PC-9 (cell line): ENCODE measurements around the gene LAGE3. TPM values are rescaled to one million over a fixed set of nuclear protein-coding genes. Genes with fewer than 3 reads are reported as not detected.
A peak's percentile ranks its signal among the peaks of the same experiment; 100 is the strongest.

Experiments used
- BruUV-seq: library from RNA; stranded (reverse); fragments of 400-500 nt; replicated peaks from 2 replicates; lab custom pipeline; 2021; lab: Mats Ljungman, UMichigan
- CTCF ChIA-PET: fragments of 300-600 bp; sonication (Branson Sonifier 250); formaldehyde crosslinking; loops from one replicate; lab custom pipeline; 2022; ENCODE audit warnings: antibody characterized with exemption; lab: Charles Lee
- POLR2A ChIA-PET: fragments of 300-600 bp; sonication (Branson Sonifier 250); formaldehyde crosslinking; loops from one replicate; lab custom pipeline; 2022; ENCODE audit warnings: antibody characterized with exemption; ENCODE audit not compliant: unreplicated experiment; lab: Charles Lee
- DNase-seq, 2 experiments: peaks; one replicate each; pipeline versions ENCODE4 v3.0.0 to v3.0.0-alpha.2; 2015 to 2022; ENCODE audit warnings: mixed read lengths in 1 of 2
- H2AFZ ChIP-seq: fragments of 200-600 bp; sonication (generic); 2 replicates; pipeline ENCODE4 v1.8.1; 2017; ENCODE audit warnings: antibody characterized with exemption
- H3F3A ChIP-seq: fragments of 200-600 bp; sonication (generic); 2 replicates; pipeline ENCODE4 v1.8.1; 2017; ENCODE audit warnings: antibody characterized with exemption, mild to moderate bottlenecking, low read depth; ENCODE audit not compliant: insufficient read depth
- H3K27ac ChIP-seq: fragments of 200-600 bp; sonication (generic); 2 replicates; pipeline ENCODE4 v1.6.1; 2016; ENCODE audit warnings: mixed run types
- H3K27me3 ChIP-seq: fragments of 200-600 bp; sonication (generic); 2 replicates; pipeline ENCODE4 v1.6.1; 2016; ENCODE audit warnings: low read depth, mixed run types; ENCODE audit not compliant: insufficient read depth
- H3K36me3 ChIP-seq: fragments of 200-600 bp; sonication (generic); 2 replicates; pipeline ENCODE4 v1.6.1; 2016; ENCODE audit warnings: low read depth, mixed run types
- H3K4me1 ChIP-seq: fragments of 200-600 bp; sonication (generic); replicated peaks from 2 replicates; pipeline ENCODE4 v1.6.1; 2016; ENCODE audit warnings: mixed run types; ENCODE audit not compliant: insufficient read depth
- H3K4me2 ChIP-seq: fragments of 200-600 bp; sonication (generic); 2 replicates; pipeline ENCODE4 v1.6.1; 2017; ENCODE audit warnings: mixed run types
- H3K4me3 ChIP-seq: fragments of 200-600 bp; sonication (generic); 2 replicates; pipeline ENCODE4 v1.6.1; 2016; ENCODE audit warnings: mixed run types
- H3K79me2 ChIP-seq: fragments of 200-600 bp; sonication (generic); 2 replicates; pipeline ENCODE4 v1.6.1; 2017; ENCODE audit warnings: low read depth, mixed run types
- H3K9me2 ChIP-seq: fragments of 200-600 bp; sonication (generic); 2 replicates; pipeline ENCODE4 v1.8.1; 2017; ENCODE audit warnings: mild to moderate bottlenecking; ENCODE audit not compliant: insufficient read depth
- H3K9me3 ChIP-seq: fragments of 200-600 bp; sonication (generic); 2 replicates; pipeline ENCODE4 v1.8.1; 2016; ENCODE audit warnings: low read depth; ENCODE audit not compliant: insufficient read depth
- H4K20me1 ChIP-seq: fragments of 200-600 bp; sonication (generic); 2 replicates; pipeline ENCODE4 v1.8.1; 2017; ENCODE audit not compliant: insufficient read depth
- EZH2 ChIP-seq: fragments of 200-600 bp; sonication (generic); IDR thresholded peaks from 2 replicates; pipeline ENCODE4 v1.8.0; 2017; ENCODE audit warnings: antibody characterized with exemption, low read depth
- intact Hi-C: fragments of 100-400 bp; cut with micrococcal nuclease; formaldehyde crosslinking; loops from one replicate; pipeline ENCODE4 v1.10.0; 2022; ENCODE audit not compliant: unreplicated experiment
- total RNA-seq: library from RNA; stranded (reverse); gene quantifications from 2 replicates; pipeline ENCODE4 v1.2.3, GENCODE V29; 2021
- TF ChIP-seq, protein P1 (sequence below): fragments of 200-600 bp; sonication (generic); conservative IDR thresholded peaks from 2 replicates; pipeline ENCODE4 v1.6.1; 2017; ENCODE audit warnings: mixed run types, antibody characterized with exemption, mild to moderate bottlenecking, moderate library complexity

LAGE3 gene
- total RNA-seq, 1 experiment from 2014 or later = 63.9 TPM

DNA sequence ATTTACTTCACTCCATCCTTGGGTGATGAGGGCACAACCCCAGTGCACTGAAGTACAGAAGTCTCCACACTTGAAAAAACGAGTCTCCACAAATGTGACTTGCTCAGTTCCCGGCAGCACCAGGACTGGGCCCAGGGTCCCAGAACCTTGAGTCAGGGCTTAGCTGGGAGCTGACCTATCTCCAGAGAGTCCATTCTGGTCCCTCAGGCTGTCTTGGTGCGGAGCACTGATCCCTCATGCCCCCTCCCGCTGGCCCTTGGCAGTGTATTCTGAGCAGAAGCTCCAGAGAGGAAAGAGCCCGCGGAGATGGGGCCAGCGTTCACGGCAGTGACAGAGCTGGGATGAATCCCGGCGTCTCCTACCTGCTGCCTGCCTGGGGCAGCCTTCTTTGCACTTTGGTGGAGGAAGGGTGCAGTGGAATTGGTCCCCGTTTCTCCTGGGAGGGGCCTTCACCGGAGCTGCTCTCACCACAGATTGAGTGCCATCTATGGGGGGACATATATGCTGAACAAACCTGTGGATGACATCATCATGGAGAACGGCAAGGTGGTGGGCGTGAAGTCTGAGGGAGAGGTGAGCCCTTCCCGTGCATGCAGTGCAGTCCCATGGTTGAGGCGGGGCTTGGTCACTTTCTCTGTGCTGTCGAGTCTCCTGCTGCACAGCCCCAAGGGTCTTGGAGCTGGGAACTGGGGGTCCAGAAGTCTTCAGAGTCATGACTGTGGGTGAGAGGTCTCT, 38.3 kb downstream of the LAGE3 start:
- peaks cover 7% of the 10 kb centered on the region; the same call in 1 of the 2 replicates for H3K4me1 ChIP-seq
- H3K36me3 ChIP-seq = no peaks in the 10 kb centered on the region
- no peaks in the 10 kb centered on the region for H3K27me3 ChIP-seq
- no peak overlapping the region for H3K27ac ChIP-seq
- H4K20me1 ChIP-seq = no peaks in the 10 kb centered on the region
- peaks cover 25% of the 10 kb centered on the region for H3K79me2 ChIP-seq
- BruUV-seq = no TSS peak
- ChIA-PET CTCF (no interaction called here), POLR2A (interaction anchor here (0.6 to 0.7 kb wide), 2 partner anchors 66 to 622 kb away, joined by 4 read pairs; partner anchors contain the start of gene FLNA)
- H2AFZ ChIP-seq = no peak overlapping the region
- intact Hi-C loops = loop anchor here (5.0 kb wide), 1 partner anchor 43 kb away; the partner anchor contains the start of gene RPL10
- H3K4me3 ChIP-seq = no peak overlapping the region
- DNase-seq = no peak
- no peak overlapping the region for H3K4me2 ChIP-seq
- TF ChIP-seq, protein P1, sequence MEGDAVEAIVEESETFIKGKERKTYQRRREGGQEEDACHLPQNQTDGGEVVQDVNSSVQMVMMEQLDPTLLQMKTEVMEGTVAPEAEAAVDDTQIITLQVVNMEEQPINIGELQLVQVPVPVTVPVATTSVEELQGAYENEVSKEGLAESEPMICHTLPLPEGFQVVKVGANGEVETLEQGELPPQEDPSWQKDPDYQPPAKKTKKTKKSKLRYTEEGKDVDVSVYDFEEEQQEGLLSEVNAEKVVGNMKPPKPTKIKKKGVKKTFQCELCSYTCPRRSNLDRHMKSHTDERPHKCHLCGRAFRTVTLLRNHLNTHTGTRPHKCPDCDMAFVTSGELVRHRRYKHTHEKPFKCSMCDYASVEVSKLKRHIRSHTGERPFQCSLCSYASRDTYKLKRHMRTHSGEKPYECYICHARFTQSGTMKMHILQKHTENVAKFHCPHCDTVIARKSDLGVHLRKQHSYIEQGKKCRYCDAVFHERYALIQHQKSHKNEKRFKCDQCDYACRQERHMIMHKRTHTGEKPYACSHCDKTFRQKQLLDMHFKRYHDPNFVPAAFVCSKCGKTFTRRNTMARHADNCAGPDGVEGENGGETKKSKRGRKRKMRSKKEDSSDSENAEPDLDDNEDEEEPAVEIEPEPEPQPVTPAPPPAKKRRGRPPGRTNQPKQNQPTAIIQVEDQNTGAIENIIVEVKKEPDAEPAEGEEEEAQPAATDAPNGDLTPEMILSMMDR = no peak
- no peak for TF ChIP-seq EZH2
- no peaks in the 10 kb centered on the region for H3K9me3 ChIP-seq
- H3K9me2 ChIP-seq = no peaks in the 10 kb centered on the region
- H3F3A ChIP-seq = peaks cover 13% of the 10 kb centered on the region; the same call in 1 of the 2 replicates

DNA sequence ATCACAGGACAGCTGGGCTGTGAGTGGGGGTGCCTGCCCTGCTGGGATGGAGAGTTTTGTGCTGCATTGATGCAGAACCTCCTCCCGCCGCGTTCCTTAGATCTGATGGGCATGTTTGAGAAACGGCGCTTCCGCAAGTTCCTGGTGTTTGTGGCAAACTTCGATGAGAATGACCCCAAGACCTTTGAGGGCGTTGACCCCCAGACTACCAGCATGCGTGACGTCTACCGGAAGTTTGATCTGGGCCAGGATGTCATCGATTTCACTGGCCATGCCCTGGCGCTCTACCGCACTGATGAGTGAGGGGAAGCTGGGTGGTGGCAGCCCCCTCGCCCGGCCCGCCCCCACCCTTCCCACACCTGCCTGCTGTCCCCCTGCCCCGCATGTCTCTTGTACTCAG, 39.2 kb downstream of the LAGE3 start:
- CTCF ChIA-PET = no interaction called here
- no peaks in the 10 kb centered on the region for H3K9me3 ChIP-seq
- H3F3A ChIP-seq = peaks cover 13% of the 10 kb centered on the region; the same call in 1 of the 2 replicates
- no TSS peak for BruUV-seq
- H3K4me2 ChIP-seq = no peak overlapping the region
- H3K4me3 ChIP-seq = no peak overlapping the region
- no peak overlapping the region for H3K27ac ChIP-seq
- TF ChIP-seq EZH2 = no peak
- TF ChIP-seq, protein P1 = no peak
- intact Hi-C loops = loop anchor here (5.0 kb wide), 1 partner anchor 43 kb away; the partner anchor contains the start of gene RPL10
- peaks cover 20% of the 10 kb centered on the region for H3K79me2 ChIP-seq
- H2AFZ ChIP-seq = no peak overlapping the region
- no peaks in the 10 kb centered on the region for H3K36me3 ChIP-seq
- no peaks in the 10 kb centered on the region for H4K20me1 ChIP-seq
- H3K9me2 ChIP-seq = no peaks in the 10 kb centered on the region
- DNase-seq = no peak
- peaks cover 7% of the 10 kb centered on the region; the same call in 1 of the 2 replicates for H3K4me1 ChIP-seq
- H3K27me3 ChIP-seq = no peaks in the 10 kb centered on the region
- POLR2A ChIA-PET = no interaction called here

DNA sequence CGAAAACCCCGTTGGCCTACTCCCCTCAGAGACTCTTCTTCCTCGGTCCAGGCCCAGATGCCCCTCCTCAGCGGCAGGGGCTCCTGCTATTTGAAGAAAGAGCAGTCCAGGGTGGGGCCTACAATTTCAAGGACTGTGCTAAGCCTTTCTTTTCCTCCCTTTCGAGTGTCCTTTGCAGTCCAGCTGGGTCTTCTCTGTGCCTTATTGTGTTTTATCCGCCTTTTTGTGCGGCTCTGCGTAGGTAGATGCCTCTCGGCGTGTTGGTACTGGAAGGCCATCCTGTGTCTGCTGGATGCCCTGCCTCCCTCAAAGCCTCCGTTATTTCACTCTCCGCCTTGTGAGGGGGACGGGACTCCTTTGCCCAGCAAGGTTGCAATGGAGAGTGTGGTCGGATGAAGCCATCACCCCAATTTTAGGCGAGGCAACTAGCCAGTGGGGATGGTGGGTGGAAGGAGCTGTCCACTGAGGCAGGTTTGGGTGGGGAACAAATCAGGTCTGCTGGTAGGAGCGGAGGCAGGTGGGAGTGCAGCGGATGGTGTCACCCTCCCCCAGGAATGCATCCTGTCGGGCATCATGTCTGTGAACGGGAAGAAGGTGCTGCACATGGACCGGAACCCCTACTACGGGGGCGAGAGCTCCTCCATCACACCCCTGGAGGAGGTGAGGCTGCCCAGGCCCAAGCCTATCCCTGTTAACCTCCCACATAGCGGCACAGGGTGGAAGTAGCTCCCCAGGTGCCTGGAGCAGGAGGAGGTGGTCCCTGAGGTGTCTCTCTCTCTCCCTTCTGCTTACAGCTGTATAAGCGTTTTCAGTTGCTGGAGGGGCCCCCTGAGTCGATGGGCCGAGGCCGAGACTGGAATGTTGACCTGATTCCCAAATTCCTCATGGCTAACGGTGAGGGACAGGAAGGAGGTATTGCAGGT, 40.8 kb downstream of the LAGE3 start:
- ChIA-PET POLR2A (no interaction called here), CTCF (no interaction called here)
- peaks cover 7% of the 10 kb centered on the region; the same call in 1 of the 2 replicates for H3K4me1 ChIP-seq
- H2AFZ ChIP-seq = no peak overlapping the region
- H3K4me2 ChIP-seq = peak overlapping the region; percentile 86
- no peak for DNase-seq
- no peak overlapping the region for H3K27ac ChIP-seq
- no peaks in the 10 kb centered on the region for H3K27me3 ChIP-seq
- H3K9me3 ChIP-seq = no peaks in the 10 kb centered on the region
- H3K79me2 ChIP-seq = peaks cover 15% of the 10 kb centered on the region
- H3K9me2 ChIP-seq = no peaks in the 10 kb centered on the region
- H4K20me1 ChIP-seq = no peaks in the 10 kb centered on the region
- BruUV-seq = TSS peak; percentile 41
- H3F3A ChIP-seq = peaks cover 8% of the 10 kb centered on the region; the same call in 1 of the 2 replicates
- peak overlapping the region; percentile 56; the same call in 1 of the 2 replicates for H3K4me3 ChIP-seq
- TF ChIP-seq EZH2 = no peak
- TF ChIP-seq, protein P1 = no peak
- intact Hi-C loops = no loop called here
- no peaks in the 10 kb centered on the region for H3K36me3 ChIP-seq
